IPS DF 19.7 (cell line): ENCODE results near the gene SCN11A.
"Not testable (repeated sequence)": the region's sequence is repeated elsewhere in the genome, so short reads cannot be mapped to it uniquely, and the experiment has no call there.

ENCODE experiments used
- DNase-seq: peaks from one replicate; pipeline ENCODE4 v3.0.0-alpha.2; 2013; ENCODE audit warnings: low read depth, low spot score

Gene SCN11A

GRCh38 chr3:39065197-39065596 is 13.5 kb upstream of the SCN11A start:
- no peak for DNase-seq

DNA sequence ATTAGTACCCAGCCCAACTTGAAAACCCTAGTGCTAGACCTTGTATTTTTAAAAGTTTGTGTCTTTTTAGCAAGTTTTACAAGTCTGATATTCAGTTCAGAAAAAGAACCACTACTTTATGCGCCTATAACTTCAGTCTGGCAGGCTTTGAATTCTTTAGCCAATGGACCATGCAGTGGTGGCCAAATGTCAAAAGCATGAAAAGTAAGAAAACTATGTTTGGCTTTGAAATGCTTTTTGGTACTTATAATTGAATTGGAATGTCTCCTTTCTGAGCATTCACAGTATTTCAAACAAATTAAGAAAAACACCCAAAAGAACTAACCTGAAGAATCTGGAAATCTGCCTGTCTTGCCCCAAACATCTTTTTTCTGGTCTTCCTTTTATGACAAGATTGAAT is 12.9 kb upstream of the SCN11A start:
- DNase-seq: no peak

DNA sequence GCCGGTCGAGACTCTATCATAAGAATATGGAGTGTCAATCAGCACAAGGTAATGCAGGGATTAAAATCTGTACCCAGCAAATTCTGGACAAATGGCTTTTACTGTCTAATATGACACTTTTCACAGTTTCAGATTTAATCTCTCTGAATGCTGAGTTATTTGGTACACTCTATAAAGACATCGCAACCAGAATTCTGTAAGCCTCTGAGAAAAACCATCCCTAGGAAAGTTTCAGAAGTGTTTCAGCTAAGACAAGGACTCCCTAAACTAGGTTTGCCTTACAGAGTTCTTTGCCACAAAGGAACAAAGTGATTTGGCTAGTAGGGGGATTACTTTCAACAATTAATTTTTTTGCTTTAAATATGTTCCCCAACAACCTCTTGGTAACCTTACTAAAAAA is 11.4 kb upstream of the SCN11A start:
- DNase-seq: no peak

GRCh38 chr3:39062180-39062579 is 10.4 kb upstream of the SCN11A start:
- DNase-seq: no peak

DNA sequence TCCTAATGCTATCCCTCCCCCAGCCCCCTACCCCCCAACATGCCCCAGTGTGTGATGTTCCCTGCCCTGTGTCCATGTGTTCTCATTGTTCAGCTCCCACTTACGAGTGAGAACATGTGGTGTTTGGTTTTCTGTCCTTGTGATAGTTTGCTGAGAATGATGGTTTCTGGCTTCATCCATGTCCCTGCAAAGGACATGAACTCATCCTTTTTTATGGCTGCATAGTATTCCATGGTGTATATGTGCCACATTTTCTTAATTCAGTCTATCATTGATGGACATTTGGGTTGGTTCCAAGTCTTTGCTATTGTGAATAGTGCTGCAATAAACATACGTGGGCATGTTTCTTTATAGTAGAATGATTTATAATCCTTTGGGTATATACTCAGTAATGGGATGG is 9.5 kb upstream of the SCN11A start:
- DNase-seq: not testable (repeated sequence)

DNA sequence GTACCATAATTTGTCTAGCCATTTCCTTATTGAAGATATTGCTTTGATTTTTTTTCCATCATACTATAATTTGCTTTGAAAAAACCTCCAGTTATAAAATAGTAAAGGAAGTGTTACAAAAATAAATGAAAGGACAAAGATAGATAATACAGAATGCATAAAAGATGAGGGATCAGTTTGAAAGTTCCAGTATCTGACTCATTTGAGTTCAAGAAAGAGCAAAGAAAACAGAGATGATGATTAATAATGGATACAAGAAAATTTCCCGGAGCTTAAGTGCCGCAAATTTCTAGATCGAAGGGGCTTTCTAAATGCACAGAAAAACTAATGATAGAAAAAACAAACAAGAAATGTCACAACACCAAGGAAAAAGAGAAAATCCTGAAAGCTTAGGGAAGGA is 4.4 kb upstream of the SCN11A start:
- DNase-seq: no peak

GRCh38 chr3:39053696-39054095 is 2.0 kb upstream of the SCN11A start:
- no peak for DNase-seq

GRCh38 chr3:39052583-39052982 is 839 bp upstream of the SCN11A start:
- DNase-seq: no peak

DNA sequence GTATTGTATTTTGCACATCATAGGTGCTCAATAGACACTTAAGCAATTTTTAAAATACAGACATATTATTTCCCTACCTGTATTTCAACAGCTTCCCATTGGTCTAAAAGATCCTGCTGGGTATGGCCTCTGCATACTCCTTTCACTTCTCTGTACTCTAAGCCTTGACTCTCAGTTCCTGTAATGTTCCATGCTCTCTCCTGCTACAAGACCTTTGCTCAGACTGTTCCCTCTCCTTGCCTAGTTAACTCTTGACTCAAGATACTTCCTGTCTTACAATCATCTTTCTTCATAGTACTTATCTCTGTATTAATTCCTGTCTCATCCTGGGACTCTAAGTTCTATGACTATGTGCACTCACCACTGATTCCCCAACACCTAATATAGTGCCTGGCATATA is 1.7 kb downstream of the SCN11A start:
- no peak for DNase-seq

DNA sequence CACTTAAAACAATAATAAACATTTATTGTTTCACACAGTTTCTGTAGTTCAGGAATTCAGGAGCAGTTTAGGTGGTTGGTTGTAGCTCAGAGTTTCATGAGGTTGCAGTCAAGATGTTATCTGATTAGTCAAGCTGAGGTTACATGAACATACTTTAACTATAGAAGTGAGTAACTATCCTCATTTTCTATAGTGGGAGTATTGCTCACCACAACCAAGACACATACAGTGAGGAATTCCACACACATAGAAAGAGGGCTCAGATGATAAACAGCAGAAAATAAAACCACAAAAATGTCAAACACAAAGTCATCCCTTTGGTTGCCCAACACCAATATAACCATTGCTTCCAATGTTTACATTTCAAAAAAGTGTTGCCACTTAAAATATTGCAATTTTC is 13.6 kb downstream of the SCN11A start:
- DNase-seq: no peak

DNA sequence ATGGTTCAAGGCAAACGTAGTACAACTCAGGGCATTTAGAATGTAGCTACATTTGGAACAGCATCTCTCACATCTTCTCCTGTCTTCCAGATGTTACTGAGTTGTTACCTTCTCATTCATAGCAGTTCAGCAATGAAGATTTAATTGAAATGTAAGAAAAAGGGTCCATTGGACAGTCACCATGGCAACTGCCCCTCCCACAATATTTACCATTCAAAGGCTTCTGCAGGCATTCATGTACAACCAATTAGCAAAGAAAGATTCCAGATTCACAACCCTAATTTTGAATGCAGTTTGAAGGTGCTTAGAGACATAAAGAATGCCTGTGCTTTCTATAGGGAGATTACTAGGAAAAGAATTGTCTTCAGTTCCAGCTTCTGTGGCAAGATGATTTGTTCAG is 22.2 kb downstream of the SCN11A start:
- DNase-seq: no peak

DNA sequence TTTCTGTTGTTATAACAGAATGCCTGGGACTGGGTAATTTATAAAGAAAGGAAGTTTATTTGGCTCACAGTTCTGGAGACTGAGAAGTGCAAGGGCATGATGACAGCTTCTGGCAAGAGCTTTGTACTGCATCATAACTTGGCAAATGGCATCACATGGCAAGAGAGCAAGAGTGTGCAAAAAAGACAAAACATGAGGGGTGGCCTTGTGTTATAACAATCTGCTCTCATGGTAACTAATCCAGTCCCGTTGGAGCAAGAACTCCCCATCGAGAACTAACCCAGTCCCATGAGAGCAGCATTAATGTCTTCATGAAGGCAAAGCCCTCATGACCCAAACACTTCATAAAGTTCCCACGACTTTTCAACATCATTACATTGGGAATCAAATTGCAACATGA is 23.2 kb downstream of the SCN11A start:
- no peak for DNase-seq

DNA sequence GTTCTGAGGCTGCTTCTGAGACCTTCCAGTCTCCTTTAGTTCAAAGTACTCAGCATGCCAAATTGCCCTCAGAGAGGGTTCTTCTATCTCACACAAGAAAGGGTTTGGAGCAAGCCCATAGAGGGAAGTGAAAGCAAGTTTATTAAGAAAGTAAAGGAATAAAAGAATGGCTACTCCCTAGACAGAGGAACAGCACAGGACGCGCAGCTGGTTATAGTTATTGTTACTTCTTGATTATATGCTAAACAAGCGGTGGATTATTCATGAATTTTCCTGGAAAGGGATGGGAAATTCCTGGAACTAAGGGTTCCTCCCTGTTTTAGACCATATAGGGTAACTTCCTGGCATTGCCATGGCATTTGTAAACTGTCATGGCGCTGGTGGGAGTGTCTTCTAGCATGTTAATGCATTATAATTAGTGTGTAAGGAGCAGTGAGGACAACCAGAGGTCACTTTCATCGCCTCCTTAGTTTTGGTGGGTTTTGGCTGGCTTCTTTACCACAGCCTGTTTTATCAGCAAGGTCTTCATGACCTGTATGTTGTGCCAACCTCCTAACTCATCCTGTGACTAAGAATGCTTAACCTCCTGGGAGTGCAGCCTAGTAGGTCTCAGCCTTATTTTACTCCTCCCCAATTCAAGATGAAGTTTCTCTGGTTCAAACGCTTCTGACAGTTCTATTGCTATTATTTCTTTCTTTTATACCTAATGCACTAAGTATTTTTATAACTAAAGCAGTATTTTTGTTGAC is 26.3 kb downstream of the SCN11A start:
- no peak for DNase-seq

GRCh38 chr3:39024497-39024896 is 27.2 kb downstream of the SCN11A start:
- DNase-seq: no peak

GRCh38 chr3:39022286-39022630 is 29.5 kb downstream of the SCN11A start:
- DNase-seq: no peak

DNA sequence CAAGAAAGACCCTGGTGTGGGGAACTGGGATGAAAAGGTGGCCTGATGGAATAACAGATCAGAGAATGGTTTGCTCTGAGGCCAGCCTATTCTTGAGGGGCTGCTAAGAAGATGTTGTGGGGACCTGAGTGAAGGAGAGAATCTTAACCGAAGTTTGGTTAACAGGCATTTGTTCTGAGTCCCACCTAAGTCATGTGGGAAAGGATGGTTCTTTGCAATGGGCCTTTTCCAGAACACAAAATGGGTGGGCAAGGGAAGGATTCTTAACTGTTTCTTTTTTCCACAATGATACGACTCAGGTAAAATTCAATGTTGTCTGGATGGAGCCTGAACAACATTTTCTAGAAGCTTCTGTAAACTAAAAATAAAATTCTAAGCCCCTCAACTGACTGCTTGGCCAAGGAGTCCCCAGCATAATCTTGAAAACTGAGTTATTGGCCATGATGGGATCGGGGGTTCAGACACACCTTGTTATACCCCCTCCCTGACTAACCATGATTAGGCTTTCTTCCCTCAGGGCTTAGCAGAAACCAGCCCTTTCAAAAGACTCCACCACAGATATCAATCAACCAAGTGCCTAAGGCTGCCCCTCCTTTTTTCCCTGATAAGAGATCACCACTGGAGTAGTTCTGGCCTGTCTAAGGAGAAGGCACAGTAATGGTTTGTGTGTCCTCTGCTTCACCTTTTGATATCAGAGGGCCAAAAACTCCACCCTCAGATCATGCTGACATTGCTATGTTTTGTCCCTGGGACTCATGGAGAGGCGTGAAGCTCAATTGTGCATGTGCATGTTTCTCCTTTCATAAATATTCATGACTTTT is 30.1 kb downstream of the SCN11A start:
- no peak for DNase-seq

DNA sequence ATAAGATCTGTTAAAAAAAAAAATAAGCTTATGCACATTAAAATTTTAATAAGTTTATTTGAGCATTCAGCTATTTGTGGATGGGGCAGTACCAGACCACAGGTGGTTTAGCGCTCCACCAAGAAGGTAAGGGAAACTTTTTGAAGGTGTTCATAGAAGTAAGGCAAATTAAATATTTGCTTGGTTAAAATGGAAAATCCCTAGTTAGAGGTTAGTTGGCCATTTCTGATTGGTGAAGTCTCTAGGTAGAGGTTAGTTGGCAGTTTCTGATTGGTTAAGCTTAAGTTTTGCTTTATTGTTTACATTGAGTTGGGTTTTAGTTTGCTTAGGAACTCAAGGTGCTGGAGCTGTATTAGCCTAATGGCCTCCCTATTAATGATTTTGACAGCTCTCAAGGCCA is 30.7 kb downstream of the SCN11A start:
- DNase-seq: no peak

DNA sequence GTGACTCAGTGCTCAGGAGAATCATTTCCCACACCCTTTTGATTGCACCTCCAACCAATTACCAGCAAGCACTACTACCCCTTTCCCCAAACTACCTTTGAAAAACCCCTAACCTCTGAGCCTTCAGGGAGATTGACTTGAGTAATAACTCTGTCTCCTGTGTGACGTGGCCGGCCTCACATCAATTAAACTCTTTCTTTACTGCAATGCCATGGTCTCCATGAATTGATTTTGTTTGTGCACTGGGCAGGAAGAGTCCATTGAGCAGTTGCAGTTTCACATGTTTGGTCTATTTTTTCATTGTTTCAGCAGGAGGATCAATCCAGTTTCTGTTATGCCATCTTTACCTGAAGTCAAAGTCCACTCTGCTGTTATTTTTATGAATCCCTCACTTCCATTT is 32.4 kb downstream of the SCN11A start:
- no peak for DNase-seq

DNA sequence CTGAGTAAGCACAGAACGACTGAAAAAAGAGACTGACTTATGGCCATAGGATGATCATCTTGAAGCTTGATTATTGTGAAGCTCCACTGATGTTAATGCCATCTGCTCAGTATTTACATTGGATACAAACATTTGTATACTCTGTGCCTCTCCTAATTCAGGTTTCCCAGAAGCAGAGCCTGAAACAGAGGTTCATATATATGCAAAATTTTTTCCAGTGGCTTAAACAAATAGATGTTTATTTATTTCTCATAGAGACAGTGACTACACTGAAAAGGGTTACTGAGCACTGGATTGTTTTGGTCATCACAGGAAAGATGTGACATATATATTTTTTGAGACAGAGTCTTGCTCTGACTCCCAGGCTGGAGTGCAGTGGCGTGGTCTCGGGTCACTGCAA is 36.3 kb downstream of the SCN11A start:
- no peak for DNase-seq

- no peak for DNase-seq
Observed at GRCh38 chr3:39013921-39014509, 37.7 kb downstream of the SCN11A start.

- DNase-seq: peak; percentile 17
Observed at GRCh38 chr3:39013289-39013688, 38.5 kb downstream of the SCN11A start.

DNA sequence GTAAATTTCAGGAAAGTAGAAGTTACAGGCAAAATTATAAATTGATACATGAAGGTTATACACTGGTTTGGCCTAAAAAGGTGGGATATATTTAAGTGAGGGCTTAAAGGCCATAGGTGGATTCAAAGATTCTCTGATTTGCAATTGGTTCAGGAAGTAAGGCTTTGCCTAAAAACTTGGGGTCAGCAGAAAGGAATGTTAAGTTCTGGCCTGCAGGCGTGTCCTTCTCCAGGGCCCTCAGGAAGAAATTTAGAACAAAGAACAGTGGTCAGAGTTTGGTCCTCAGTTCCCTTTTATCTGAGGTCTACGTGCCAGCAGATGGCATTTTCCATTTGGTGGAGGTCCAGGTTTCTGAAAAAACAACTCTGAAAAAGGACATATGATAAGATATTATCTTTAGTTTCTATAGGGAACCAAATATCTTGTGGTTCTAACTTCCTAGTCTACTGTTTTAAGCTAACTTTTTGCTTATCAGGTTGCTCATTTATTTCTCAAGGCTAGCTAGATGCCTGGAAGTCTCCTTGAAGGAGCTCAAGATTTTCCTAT is 40.5 kb downstream of the SCN11A start:
- no peak for DNase-seq

DNA sequence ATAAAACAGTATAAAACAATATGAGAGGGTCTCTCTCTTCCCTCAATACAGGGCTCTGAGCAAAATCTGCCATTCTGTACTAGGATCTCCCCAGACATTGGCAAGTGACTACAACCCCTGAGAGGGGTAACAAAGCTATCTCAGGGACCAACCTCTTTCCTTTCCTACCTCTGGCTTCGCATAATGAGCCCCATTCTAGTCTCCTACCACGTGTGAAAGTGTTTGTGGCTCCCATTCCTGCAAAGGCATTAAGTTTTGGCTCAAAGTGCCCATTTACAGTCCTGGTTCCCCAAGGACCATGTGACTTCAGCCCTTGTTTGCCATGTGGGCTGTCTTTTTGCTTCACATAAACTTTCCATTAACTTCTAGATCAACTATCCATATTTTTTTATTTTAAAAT is 46.4 kb downstream of the SCN11A start:
- no peak for DNase-seq
